HEK293 (cell line): ENCODE results near the gene NAAA.

Source experiments
- CTCF ChIA-PET: fragments of 350-600 bp; formaldehyde crosslinking; extraction: SDS; loops from one replicate; lab custom pipeline; 2021; ENCODE audit warnings: antibody characterized with exemption; lab: Yijun Ruan, JAX
- POLR2A ChIA-PET: fragments of 300-600 bp; formaldehyde crosslinking; extraction: SDS; loops from one replicate; lab custom pipeline; 2020; ENCODE audit warnings: antibody characterized with exemption, inconsistent platforms; lab: Yijun Ruan, JAX
- H3K27ac ChIP-seq: fragments of 200-500 bp; sonication (Bioruptor generic); 2 replicates; pipeline ENCODE4 v1.5.1; 2014; ENCODE audit warnings: low read depth, low read length, control low read depth, inconsistent platforms; ENCODE audit errors: extremely low read depth
- H3K36me3 ChIP-seq, 2 experiments: fragments of 200-500 bp in 1 of 2; sonication (Bioruptor generic) in 1 of 2; 1 replicate in 1 of 2; 2 replicates in 1 of 2; pipeline ENCODE4 v1.5.1; 2014 to 2017; ENCODE audit warnings: inconsistent platforms in 2 of 2, low read length in 2 of 2; ENCODE audit not compliant: control insufficient read depth in 2 of 2, insufficient read depth in 1 of 2
- H3K4me1 ChIP-seq: fragments of 200-500 bp; sonication (Bioruptor generic); 2 replicates; pipeline ENCODE4 v1.5.1; 2014; ENCODE audit warnings: mild to moderate bottlenecking, low read length, inconsistent platforms; ENCODE audit not compliant: control insufficient read depth, insufficient read depth
- H3K4me3 ChIP-seq: 2 replicates; pipeline ENCODE4 v1.5.1; 2011; ENCODE audit warnings: low read depth, mild to moderate bottlenecking, control low read depth, low read length, moderate library complexity
- H3K9me3 ChIP-seq: fragments of 200-500 bp; sonication (Bioruptor generic); 2 replicates; pipeline ENCODE4 v1.5.1; 2014; ENCODE audit warnings: low read depth, low read length, inconsistent platforms; ENCODE audit not compliant: control insufficient read depth, insufficient read depth
- ATF2 ChIP-seq: fragments of 450-650 bp; formaldehyde crosslinking; IDR thresholded peaks from 2 replicates; pipeline ENCODE4 v1.5.1; 2016; ENCODE audit warnings: missing biosample characterization, missing genetic modification characterization, low read depth
- EGR2 ChIP-seq: fragments of 450-650 bp; formaldehyde crosslinking; IDR thresholded peaks from 2 replicates; pipeline ENCODE4 v1.5.1; 2016; ENCODE audit warnings: low read depth, missing biosample characterization, missing genetic modification characterization
- ELK4 ChIP-seq: IDR thresholded peaks from 2 replicates; pipeline ENCODE4 v1.6.1; 2011; ENCODE audit warnings: mild to moderate bottlenecking, low read depth, low read length, borderline replicate concordance
- GFI1B ChIP-seq: fragments of 450-650 bp; formaldehyde crosslinking; IDR thresholded peaks from 2 replicates; pipeline ENCODE4 v1.5.1; 2016; ENCODE audit warnings: missing biosample characterization, missing genetic modification characterization
- GLIS1 ChIP-seq: fragments of 450-650 bp; formaldehyde crosslinking; IDR thresholded peaks from 2 replicates; pipeline ENCODE4 v1.5.1; 2016; ENCODE audit warnings: missing biosample characterization, missing genetic modification characterization
- MEIS1 ChIP-seq: sonication (generic); formaldehyde crosslinking; IDR thresholded peaks from 2 replicates; pipeline ENCODE4 v1.8.1; 2022; ENCODE audit warnings: missing genetic modification reagents, mild to moderate bottlenecking, borderline replicate concordance
- MZF1 ChIP-seq: fragments of 450-650 bp; formaldehyde crosslinking; IDR thresholded peaks from 2 replicates; pipeline ENCODE4 v1.5.1; 2017; ENCODE audit warnings: missing biosample characterization, missing genetic modification characterization, borderline replicate concordance
- PRDM6 ChIP-seq: fragments of 450-650 bp; formaldehyde crosslinking; IDR thresholded peaks from 2 replicates; pipeline ENCODE4 v1.5.1; 2017; ENCODE audit warnings: missing biosample characterization, missing genetic modification characterization
- REPIN1 ChIP-seq: fragments of 450-650 bp; formaldehyde crosslinking; IDR thresholded peaks from 2 replicates; pipeline ENCODE4 v1.5.1; 2017; ENCODE audit warnings: missing biosample characterization, missing genetic modification characterization, low read depth
- TSHZ1 ChIP-seq: fragments of 450-650 bp; formaldehyde crosslinking; IDR thresholded peaks from 2 replicates; pipeline ENCODE4 v1.5.1; 2016; ENCODE audit warnings: missing biosample characterization, missing genetic modification characterization, borderline replicate concordance
- ZBTB44 ChIP-seq: fragments of 450-650 bp; IDR thresholded peaks from 2 replicates; pipeline ENCODE4 v1.5.1; 2018; ENCODE audit warnings: missing biosample characterization, mild to moderate bottlenecking, missing genetic modification characterization
- ZNF140 ChIP-seq: fragments of 450-650 bp; formaldehyde crosslinking; IDR thresholded peaks from 2 replicates; pipeline ENCODE4 v1.5.1; 2016; ENCODE audit warnings: missing biosample characterization, missing genetic modification characterization
- ZNF169 ChIP-seq: fragments of 450-650 bp; formaldehyde crosslinking; IDR thresholded peaks from 2 replicates; pipeline ENCODE4 v1.5.1; 2016; ENCODE audit warnings: missing biosample characterization, missing genetic modification characterization
- ZNF704 ChIP-seq: fragments of 450-650 bp; formaldehyde crosslinking; IDR thresholded peaks from 2 replicates; pipeline ENCODE4 v1.5.1; 2016; ENCODE audit warnings: missing biosample characterization, missing genetic modification characterization
- ZNF707 ChIP-seq: fragments of 450-650 bp; formaldehyde crosslinking; IDR thresholded peaks from 2 replicates; pipeline ENCODE4 v1.5.1; 2016; ENCODE audit warnings: missing biosample characterization, missing genetic modification characterization
- ZNF76 ChIP-seq: fragments of 450-650 bp; formaldehyde crosslinking; IDR thresholded peaks from 2 replicates; pipeline ENCODE4; 2016; ENCODE audit warnings: low read depth, missing biosample characterization, missing genetic modification characterization, borderline replicate concordance
- ZNF837 ChIP-seq: fragments of 450-650 bp; formaldehyde crosslinking; IDR thresholded peaks from 2 replicates; pipeline ENCODE4 v1.5.1; 2016; ENCODE audit warnings: missing biosample characterization, missing genetic modification characterization

The NAAA gene

GRCh38 chr4:75924309-75924827 lies 16.4 kb downstream of the NAAA start (continued):
- no peak for TF ChIP-seq PRDM6 (tag by site-specific recombination)
- TF ChIP-seq MEIS1: no peak
- no peak for TF ChIP-seq ZNF76 (tag by site-specific recombination)

- no peaks in the 10 kb centered on the region for H3K4me1 ChIP-seq
- POLR2A ChIA-PET: no interaction called here
- H3K9me3 ChIP-seq: no peaks in the 10 kb centered on the region
- no peak overlapping the region for H3K4me3 ChIP-seq
- CTCF ChIA-PET: interaction anchor here (0.7 kb wide), 1 partner anchor 35 kb away, joined by 3 read pairs; no protein-coding TSS in a partner anchor
- TF ChIP-seq GFI1B (tag by site-specific recombination) (no peak), GLIS1 (tag by site-specific recombination) (no peak), ZNF707 (tag by site-specific recombination) (no peak), ZNF837 (tag by site-specific recombination) (no peak), ZNF140 (tag by site-specific recombination) (no peak), EGR2 (tag by site-specific recombination) (no peak), MEIS1 (no peak), ZNF169 (tag by site-specific recombination) (no peak), TSHZ1 (tag by site-specific recombination) (no peak), ELK4 (no peak), MZF1 (tag by site-specific recombination) (no peak), ZBTB44 (tag by site-specific recombination) (no peak)
- peaks cover 0 to 30% of the 10 kb centered on the region in 2 experiments; a peak in 2 of 3 replicates for H3K36me3 ChIP-seq
- H3K27ac ChIP-seq: no peak overlapping the region
These were observed 18.2 kb downstream of the NAAA start for GRCh38 chr4:75922588-75922987.

GRCh38 chr4:75921910-75922309 lies 18.9 kb downstream of the NAAA start:
- CTCF ChIA-PET: interaction anchor here (0.7 kb wide), 1 partner anchor 35 kb away, joined by 3 read pairs; no protein-coding TSS in a partner anchor
- no peak overlapping the region for H3K27ac ChIP-seq
- H3K4me3 ChIP-seq: no peak overlapping the region
- TF ChIP-seq ZNF704 (no peak), ATF2 (no peak), REPIN1 (tag by site-specific recombination) (no peak)
- H3K36me3 ChIP-seq: peaks cover 0 to 33% of the 10 kb centered on the region in 2 experiments; a peak in 2 of 3 replicates
- POLR2A ChIA-PET: no interaction called here
- no peaks in the 10 kb centered on the region for H3K4me1 ChIP-seq
- no peaks in the 10 kb centered on the region for H3K9me3 ChIP-seq
